Kidney (tissue), 14 donors: Measurements from ENCODE around the gene SLC22A4. TPM values are rescaled to one million over a fixed set of nuclear protein-coding genes. Genes with fewer than 3 reads are reported as not detected.

Experiments
- DNase-seq, 5 donors: peaks; one replicate each; pipeline ENCODE4 v3.0.0-alpha.2; 2013 to 2020
- FAIRE-seq: peaks from 2 replicates; lab custom pipeline; 2012; peaks lifted over from hg19 to GRCh38; lab: Jason Lieb, UNC
- H3K27ac ChIP-seq, 2 donors: one replicate each; pipeline ENCODE4 v1.7.0; 2013; ENCODE audit warnings: low read depth in 2 of 2, low read length in 2 of 2, inconsistent platforms in 1 of 2
- H3K27me3 ChIP-seq: one replicate; pipeline ENCODE4 v1.7.1; 2013; ENCODE audit warnings: low read length, inconsistent platforms; ENCODE audit not compliant: control insufficient read depth, insufficient read depth
- H3K36me3 ChIP-seq, 3 donors: one replicate each; pipeline versions ENCODE4 v1.7.0 to v1.7.1; 2013; ENCODE audit warnings: low read length in 3 of 3, control low read depth in 1 of 3, inconsistent platforms in 1 of 3; ENCODE audit not compliant: insufficient read depth in 3 of 3, control insufficient read depth in 2 of 3
- H3K4me1 ChIP-seq, 3 donors: one replicate each; pipeline versions ENCODE4 v1.7.0 to v1.7.1; 2013; ENCODE audit warnings: low read length in 3 of 3, inconsistent platforms in 1 of 3, low read depth in 1 of 3; ENCODE audit not compliant: control insufficient read depth in 2 of 3, insufficient read depth in 2 of 3
- H3K4me3 ChIP-seq, 3 donors: one replicate each; pipeline versions ENCODE4 v1.7.0 to v1.8.1; 2013; ENCODE audit warnings: low read length in 3 of 3, control low read depth in 1 of 3, inconsistent platforms in 1 of 3
- H3K9ac ChIP-seq, 3 donors: one replicate each; pipeline versions ENCODE4 v1.7.0 to v1.7.1; 2013; ENCODE audit warnings: low read length in 3 of 3, control low read depth in 1 of 3, inconsistent platforms in 1 of 3
- H3K9me3 ChIP-seq, 3 donors: one replicate each; pipeline versions ENCODE4 v1.7.0 to v1.7.1; 2013; ENCODE audit warnings: low read length in 3 of 3, control low read depth in 1 of 3, inconsistent platforms in 1 of 3; ENCODE audit not compliant: control insufficient read depth in 2 of 3, insufficient read depth in 1 of 3
- intact Hi-C: fragments of 100-400 bp; cut with DNase I; formaldehyde crosslinking; loops from one replicate; pipeline ENCODE4 v1.11.1; 2022
- polyA plus RNA-seq: library from polyadenylated mRNA; stranded (reverse); fragments of 350-450 nt; fragmentation: Illumina TruSeq; extraction: RNeasy Lipid Tissue Mini Kit (QIAGEN cat#74804); gene quantifications from one replicate; pipeline ENCODE4 v1.2.3, GENCODE V29; 2014; ENCODE audit warnings: low read depth, low replicate concordance; ENCODE audit not compliant: insufficient read depth
- total RNA-seq: library from RNA; stranded (reverse); fragmentation: NEBNext Ultra II Directional; extraction: Animal tissue kit (Norgen Biotek cat#: 25700); gene quantifications from one replicate; pipeline ENCODE4 v1.2.1, GENCODE V29; 2021
- TF ChIP-seq, protein P1 (sequence below): IDR thresholded peaks from 3 replicates; pipeline ENCODE4 v1.5.1; 2012; ENCODE audit warnings: mild to moderate bottlenecking, moderate library complexity, borderline replicate concordance; ENCODE audit not compliant: insufficient read depth; ENCODE audit errors: extremely low read depth
- donor health status: control.
- donor health status: control.
- donor health status: control.
- donor health status: control.
- donor health status: control.
- donor health status: DM: yes; HTN: yes; CAD: no.
- donor health status: Normal renal cell carcinoma (clear cell type).

The SLC22A4 gene
- total and polyA plus RNA-seq, 2 donors from 2014 or later = 2.4 to 7.6 TPM

DNA sequence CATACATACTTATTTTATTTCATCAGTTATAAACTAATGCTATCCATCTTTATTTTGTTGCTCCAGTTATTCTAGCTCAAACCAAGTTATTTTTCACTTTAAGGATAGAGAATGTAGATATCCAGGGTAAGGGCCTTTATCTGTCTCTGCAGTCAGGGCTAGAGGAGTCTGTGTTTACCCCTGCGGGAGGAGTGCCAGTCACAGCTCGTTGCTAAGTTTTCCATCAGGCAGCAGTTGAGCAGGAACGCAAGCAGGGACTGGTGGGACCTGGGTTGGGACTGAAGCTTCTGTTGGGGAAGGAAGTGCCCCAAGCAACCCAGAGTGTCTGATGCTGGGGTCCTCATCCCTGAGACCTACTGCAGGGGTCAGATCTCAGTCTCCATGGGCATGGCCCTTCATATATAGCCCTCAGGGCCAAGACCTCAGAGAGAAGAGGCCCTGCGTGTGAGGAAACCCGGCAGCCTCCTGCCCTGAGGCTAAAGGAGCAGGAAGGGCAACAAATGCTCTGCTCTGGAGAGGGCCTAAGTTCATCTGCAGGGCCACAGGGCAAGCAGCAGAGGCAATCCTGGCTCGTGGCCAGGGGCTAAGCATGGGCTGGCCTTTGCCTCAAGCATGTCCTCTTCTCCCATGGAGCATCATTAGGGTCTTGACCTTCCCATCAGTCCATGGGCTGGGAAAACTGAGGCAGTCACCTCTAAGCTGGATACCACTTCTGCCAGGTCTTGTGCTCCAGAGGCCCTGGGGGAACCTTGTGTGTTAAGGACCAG, 6.6 kb downstream of the SLC22A4 start:
- DNase-seq (no peak), FAIRE-seq (no peak)
- H3K27ac ChIP-seq = peak overlapping the region in 1 of 2 donors; percentile 54
- H3K9me3 ChIP-seq = no peaks in the 10 kb centered on the region
- H3K4me3 ChIP-seq = no peak overlapping the region
- H3K4me1 ChIP-seq = peaks cover 0 to 19% (median 14%) of the 10 kb centered on the region in 3 donors
- H3K27me3 ChIP-seq = no peaks in the 10 kb centered on the region
- no peaks in the 10 kb centered on the region for H3K36me3 ChIP-seq
- TF ChIP-seq, protein P1, sequence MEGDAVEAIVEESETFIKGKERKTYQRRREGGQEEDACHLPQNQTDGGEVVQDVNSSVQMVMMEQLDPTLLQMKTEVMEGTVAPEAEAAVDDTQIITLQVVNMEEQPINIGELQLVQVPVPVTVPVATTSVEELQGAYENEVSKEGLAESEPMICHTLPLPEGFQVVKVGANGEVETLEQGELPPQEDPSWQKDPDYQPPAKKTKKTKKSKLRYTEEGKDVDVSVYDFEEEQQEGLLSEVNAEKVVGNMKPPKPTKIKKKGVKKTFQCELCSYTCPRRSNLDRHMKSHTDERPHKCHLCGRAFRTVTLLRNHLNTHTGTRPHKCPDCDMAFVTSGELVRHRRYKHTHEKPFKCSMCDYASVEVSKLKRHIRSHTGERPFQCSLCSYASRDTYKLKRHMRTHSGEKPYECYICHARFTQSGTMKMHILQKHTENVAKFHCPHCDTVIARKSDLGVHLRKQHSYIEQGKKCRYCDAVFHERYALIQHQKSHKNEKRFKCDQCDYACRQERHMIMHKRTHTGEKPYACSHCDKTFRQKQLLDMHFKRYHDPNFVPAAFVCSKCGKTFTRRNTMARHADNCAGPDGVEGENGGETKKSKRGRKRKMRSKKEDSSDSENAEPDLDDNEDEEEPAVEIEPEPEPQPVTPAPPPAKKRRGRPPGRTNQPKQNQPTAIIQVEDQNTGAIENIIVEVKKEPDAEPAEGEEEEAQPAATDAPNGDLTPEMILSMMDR = no peak
- intact Hi-C loops = no loop called here
- no peak overlapping the region for H3K9ac ChIP-seq

DNA sequence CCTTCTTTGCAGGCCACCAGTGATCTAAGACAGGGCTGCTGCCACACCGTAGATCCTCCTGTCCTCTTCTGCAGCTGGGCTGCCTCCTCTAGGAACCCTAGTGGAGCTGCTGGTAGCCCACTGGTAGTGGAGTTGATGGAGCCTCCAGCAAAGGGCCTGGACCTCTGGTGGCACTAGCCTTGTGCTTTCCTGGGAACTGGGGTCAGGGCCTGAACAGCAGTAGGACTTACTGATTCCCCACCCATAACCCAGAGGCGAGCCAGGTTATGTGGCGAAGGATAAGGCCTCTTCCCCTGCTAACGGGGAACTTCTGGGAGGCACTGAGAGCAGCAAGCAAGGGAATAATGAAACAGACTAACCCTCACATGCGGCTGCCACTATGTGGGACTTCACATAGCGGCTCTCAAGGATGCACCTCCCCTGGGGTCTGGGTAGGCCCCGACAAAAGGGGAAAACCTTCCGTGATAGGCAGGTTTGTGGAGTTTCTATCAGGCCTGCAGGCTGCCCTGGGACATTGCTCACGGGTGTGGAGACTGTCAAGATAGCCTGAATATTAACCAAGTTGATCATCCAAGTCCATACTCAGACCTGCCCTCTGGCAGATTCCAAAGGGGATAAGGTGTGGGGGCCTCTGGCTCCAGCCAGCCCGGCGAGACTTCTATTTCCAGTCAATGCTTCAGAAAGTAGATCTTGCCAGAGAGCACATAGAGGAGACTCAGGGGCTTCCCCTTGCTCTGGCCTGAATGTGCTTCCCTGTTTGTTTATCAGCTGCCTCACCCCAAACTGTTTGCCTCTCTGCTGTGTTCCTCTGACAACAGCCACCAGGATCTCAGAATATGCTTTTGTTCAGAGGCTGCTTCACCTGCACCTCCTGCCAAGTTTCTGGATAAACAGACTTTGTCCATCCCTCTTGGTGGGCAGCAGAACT, 7.4 kb downstream of the SLC22A4 start:
- peaks cover 0 to 14% (median 13%) of the 10 kb centered on the region in 3 donors for H3K4me1 ChIP-seq
- H3K9ac ChIP-seq = no peak overlapping the region
- no peaks in the 10 kb centered on the region for H3K36me3 ChIP-seq
- H3K27me3 ChIP-seq = no peaks in the 10 kb centered on the region
- DNase-seq (peak in 1 of 5 donors; percentile 13), FAIRE-seq (no peak)
- H3K4me3 ChIP-seq = no peak overlapping the region
- no peaks in the 10 kb centered on the region for H3K9me3 ChIP-seq
- TF ChIP-seq, protein P1 = no peak
- intact Hi-C loops = no loop called here
- peak overlapping the region in 1 of 2 donors; percentile 54 for H3K27ac ChIP-seq

DNA sequence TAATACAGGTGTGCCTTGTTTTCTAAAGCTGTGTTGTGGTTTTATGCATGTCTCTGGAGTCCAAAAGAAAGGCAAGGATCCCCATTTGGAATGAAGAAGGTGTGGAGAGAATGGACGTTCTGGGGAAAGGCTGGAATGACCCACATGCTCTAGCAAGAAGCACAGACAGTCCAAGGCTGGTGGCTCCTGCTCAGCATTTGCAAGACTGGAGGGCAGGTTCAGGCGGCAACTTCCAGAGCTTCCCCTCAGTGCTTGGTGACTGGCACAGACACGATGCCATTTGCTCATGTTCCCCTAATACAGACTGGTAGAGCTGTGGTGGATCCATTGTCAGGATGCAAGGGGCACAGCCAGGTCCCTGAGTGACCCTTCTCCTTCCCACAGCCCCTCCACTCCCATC, 8.2 kb downstream of the SLC22A4 start:
- intact Hi-C loops = no loop called here
- Histone ChIP-seq H3K27ac (no peak overlapping the region), H3K36me3 (no peaks in the 10 kb centered on the region), H3K4me1 (peaks cover 0 to 14% (median 13%) of the 10 kb centered on the region in 3 donors), H3K9ac (no peak overlapping the region), H3K4me3 (no peak overlapping the region), H3K27me3 (no peaks in the 10 kb centered on the region), H3K9me3 (no peaks in the 10 kb centered on the region)
- DNase-seq (no peak), FAIRE-seq (no peak)
- TF ChIP-seq, protein P1 = no peak
